GM03348 (cell line): ENCODE data around the gene TRIM47.
A peak's percentile ranks its signal among the peaks of the same experiment; 100 is the strongest.
"Not testable (repeated sequence)": the region's sequence is repeated elsewhere in the genome, so short reads cannot be mapped to it uniquely, and the experiment has no call there.

ENCODE experiments used
- DNase-seq: peaks from one replicate; pipeline ENCODE4 v3.0.0; 2012; ENCODE audit warnings: low spot score

TRIM47 gene

GRCh38 chr17:75892556-75893224 lies 14.3 kb upstream of the TRIM47 start:
- DNase-seq: no peak

GRCh38 chr17:75891605-75892555 lies 13.5 kb upstream of the TRIM47 start:
- DNase-seq: no peak

GRCh38 chr17:75891022-75891604 lies 12.7 kb upstream of the TRIM47 start:
- DNase-seq: no peak

GRCh38 chr17:75889454-75889853 lies 11.1 kb upstream of the TRIM47 start:
- DNase-seq: no peak

GRCh38 chr17:75888484-75888883 lies 10.1 kb upstream of the TRIM47 start:
- no peak for DNase-seq

- DNase-seq: not testable (repeated sequence)
Measured at GRCh38 chr17:75885860-75886259, 7.5 kb upstream of the TRIM47 start.

- DNase-seq: no peak
Measured at GRCh38 chr17:75885431-75885830, 7.0 kb upstream of the TRIM47 start.

GRCh38 chr17:75881678-75882454 lies 3.5 kb upstream of the TRIM47 start:
- no peak for DNase-seq

- no peak for DNase-seq
Measured at GRCh38 chr17:75880266-75880665, 1.9 kb upstream of the TRIM47 start.

GRCh38 chr17:75877752-75878173 lies 618 bp downstream of the TRIM47 start:
- DNase-seq: peak; percentile 74

- DNase-seq: peak; percentile 93
Measured at GRCh38 chr17:75876938-75877751, 1.2 kb downstream of the TRIM47 start.

GRCh38 chr17:75876190-75876937 lies 2.0 kb downstream of the TRIM47 start:
- no peak for DNase-seq

- DNase-seq: no peak
Measured at GRCh38 chr17:75875940-75876189, 2.5 kb downstream of the TRIM47 start.

GRCh38 chr17:75875182-75875939 lies 3.0 kb downstream of the TRIM47 start:
- no peak for DNase-seq

- DNase-seq: no peak
Measured at GRCh38 chr17:75874323-75875181, 3.8 kb downstream of the TRIM47 start.

- DNase-seq: no peak
Measured at GRCh38 chr17:75873587-75874322, 4.6 kb downstream of the TRIM47 start.

GRCh38 chr17:75872434-75873351 lies 5.7 kb downstream of the TRIM47 start:
- DNase-seq: peak; percentile 87
